Breast epithelium (tissue), 4 donors: ENCODE data around the gene RGS14. TPM values are rescaled to one million over a fixed set of nuclear protein-coding genes. Genes with fewer than 3 reads are reported as not detected.

Experiments
- DNase-seq, 2 donors: peaks; one replicate each; pipeline ENCODE4 v3.0.0-alpha.2; 2019; ENCODE audit warnings: low spot score in 2 of 2
- H3K27ac ChIP-seq, 2 donors: fragments of 200-600 bp; sonication (generic) in 1 of 2; one replicate each; pipeline ENCODE4 v1.5.1; 2016 to 2019; ENCODE audit warnings: mild to moderate bottlenecking in 1 of 2
- H3K27me3 ChIP-seq, 2 donors: fragments of 200-600 bp; sonication (generic) in 1 of 2; one replicate each; pipeline versions ENCODE4 v1.5.1 to v1.6.0; 2017 to 2019; ENCODE audit warnings: control low read depth in 1 of 2, mild to moderate bottlenecking in 1 of 2
- H3K36me3 ChIP-seq: fragments of 200-600 bp; one replicate; pipeline ENCODE4 v1.5.1; 2019
- H3K4me1 ChIP-seq, 2 donors: fragments of 200-600 bp; sonication (generic); one replicate each; pipeline ENCODE4 v1.5.1; 2016 to 2019; ENCODE audit warnings: control low read depth in 1 of 2
- H3K4me3 ChIP-seq, 3 donors: fragments of 200-600 bp; sonication (generic); 1 replicate in 2 of 3; 2 replicates in 1 of 3; pipeline ENCODE4 v1.5.1; 2016 to 2019; ENCODE audit warnings: mild to moderate bottlenecking in 3 of 3, moderate library complexity in 2 of 3
- H3K9me3 ChIP-seq, 2 donors: fragments of 200-600 bp; sonication (generic) in 1 of 2; one replicate each; pipeline ENCODE4 v1.5.1; 2016 to 2019; ENCODE audit warnings: control low read depth in 1 of 2
- POLR2A ChIP-seq: fragments of 450-650 bp; IDR thresholded peaks from one replicate; pipeline ENCODE4 v1.6.1; 2016; ENCODE audit warnings: antibody characterized with exemption, mild to moderate bottlenecking, moderate library complexity
- POLR2AphosphoS5 ChIP-seq, 3 donors: sonication (generic); formaldehyde crosslinking; IDR thresholded peaks; one replicate each; pipeline ENCODE4 v1.6.1; 2017; ENCODE audit warnings: antibody characterized with exemption in 3 of 3
- intact Hi-C: fragments of 100-400 bp; cut with DNase I; formaldehyde crosslinking; loops from one replicate; pipeline ENCODE4 v1.15.1; 2023; ENCODE audit warnings: low total_unique reads
- total RNA-seq, 3 donors: library from RNA; depleted of rRNA; stranded (reverse); fragments of >200 nt; gene quantifications; one replicate each; pipeline ENCODE4 v1.1.0, GENCODE V29; 2016
- TF ChIP-seq, protein P1 (sequence below), 3 donors: fragments of 450-650 bp; IDR thresholded peaks; one replicate each; pipeline ENCODE4 v1.5.1; 2016 to 2017; ENCODE audit warnings: antibody characterized with exemption in 3 of 3, mild to moderate bottlenecking in 3 of 3, moderate library complexity in 3 of 3

The RGS14 gene
- total RNA-seq, 3 donors from 2014 or later = 9.0 to 16.4 (median 11.3) TPM

DNA sequence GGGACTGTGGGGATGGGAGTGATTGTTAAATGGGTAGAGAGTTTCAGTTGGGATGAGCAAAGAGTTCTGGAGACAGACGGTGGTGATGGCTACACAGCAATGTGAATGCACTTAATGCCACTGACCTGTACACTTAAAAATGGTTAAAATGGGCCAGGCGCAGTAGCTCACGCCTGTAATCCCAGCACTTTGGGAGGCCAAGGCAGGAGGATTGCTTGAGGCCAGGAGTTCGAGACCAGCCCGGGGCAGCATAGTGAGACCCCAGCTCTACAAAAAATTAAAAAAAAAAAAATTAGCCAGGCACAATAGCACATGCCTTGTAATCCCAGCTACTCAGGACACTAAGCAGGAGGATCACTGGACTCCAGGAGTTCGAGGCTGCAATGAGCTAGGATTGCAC lies 13.9 kb upstream of the RGS14 start:
- H3K27ac ChIP-seq = no peak overlapping the region
- no peak overlapping the region for H3K4me3 ChIP-seq
- TF ChIP-seq POLR2AphosphoS5 (IDR thresholded peaks at IDR 0.05) (no peak), POLR2A (no peak)
- TF ChIP-seq, protein P1, sequence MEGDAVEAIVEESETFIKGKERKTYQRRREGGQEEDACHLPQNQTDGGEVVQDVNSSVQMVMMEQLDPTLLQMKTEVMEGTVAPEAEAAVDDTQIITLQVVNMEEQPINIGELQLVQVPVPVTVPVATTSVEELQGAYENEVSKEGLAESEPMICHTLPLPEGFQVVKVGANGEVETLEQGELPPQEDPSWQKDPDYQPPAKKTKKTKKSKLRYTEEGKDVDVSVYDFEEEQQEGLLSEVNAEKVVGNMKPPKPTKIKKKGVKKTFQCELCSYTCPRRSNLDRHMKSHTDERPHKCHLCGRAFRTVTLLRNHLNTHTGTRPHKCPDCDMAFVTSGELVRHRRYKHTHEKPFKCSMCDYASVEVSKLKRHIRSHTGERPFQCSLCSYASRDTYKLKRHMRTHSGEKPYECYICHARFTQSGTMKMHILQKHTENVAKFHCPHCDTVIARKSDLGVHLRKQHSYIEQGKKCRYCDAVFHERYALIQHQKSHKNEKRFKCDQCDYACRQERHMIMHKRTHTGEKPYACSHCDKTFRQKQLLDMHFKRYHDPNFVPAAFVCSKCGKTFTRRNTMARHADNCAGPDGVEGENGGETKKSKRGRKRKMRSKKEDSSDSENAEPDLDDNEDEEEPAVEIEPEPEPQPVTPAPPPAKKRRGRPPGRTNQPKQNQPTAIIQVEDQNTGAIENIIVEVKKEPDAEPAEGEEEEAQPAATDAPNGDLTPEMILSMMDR (IDR thresholded peaks at IDR 0.05) = no peak
- no peaks in the 10 kb centered on the region for H3K36me3 ChIP-seq
- peaks cover 0 to under 1% of the 10 kb centered on the region in 2 donors for H3K4me1 ChIP-seq
- H3K27me3 ChIP-seq = no peaks in the 10 kb centered on the region
- intact Hi-C loops = no loop called here
- no peaks in the 10 kb centered on the region for H3K9me3 ChIP-seq
- no peak for DNase-seq

DNA sequence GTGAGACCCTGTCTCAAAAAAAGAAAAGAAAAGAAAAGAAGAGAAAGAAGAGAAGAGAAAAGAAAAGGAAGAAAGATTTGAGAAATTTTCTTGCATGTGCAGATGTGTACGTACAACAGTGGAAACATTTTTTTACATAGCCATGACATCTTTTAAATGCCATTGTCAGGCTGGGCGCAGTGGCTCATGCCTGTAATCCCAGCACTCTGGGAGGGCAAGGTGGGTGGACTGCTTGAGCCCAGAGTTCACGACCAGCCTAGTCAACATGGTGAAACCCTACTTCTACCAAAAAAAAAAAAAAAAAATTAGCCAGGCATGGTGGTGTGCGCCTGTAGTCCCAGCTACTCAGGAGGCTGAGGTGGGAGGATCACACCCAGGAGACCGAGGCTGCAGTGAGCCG lies 12.8 kb upstream of the RGS14 start:
- intact Hi-C loops = no loop called here
- peaks cover 2% of the 10 kb centered on the region for H3K36me3 ChIP-seq
- H3K4me1 ChIP-seq = peaks cover 0 to 9% of the 10 kb centered on the region in 2 donors
- no peak overlapping the region for H3K27ac ChIP-seq
- no peaks in the 10 kb centered on the region for H3K27me3 ChIP-seq
- no peak overlapping the region for H3K4me3 ChIP-seq
- DNase-seq = no peak
- TF ChIP-seq POLR2A = no peak
- TF ChIP-seq, protein P1 (IDR thresholded peaks at IDR 0.05) = no peak
- TF ChIP-seq POLR2AphosphoS5 (IDR thresholded peaks at IDR 0.05) = no peak
- no peaks in the 10 kb centered on the region for H3K9me3 ChIP-seq

DNA sequence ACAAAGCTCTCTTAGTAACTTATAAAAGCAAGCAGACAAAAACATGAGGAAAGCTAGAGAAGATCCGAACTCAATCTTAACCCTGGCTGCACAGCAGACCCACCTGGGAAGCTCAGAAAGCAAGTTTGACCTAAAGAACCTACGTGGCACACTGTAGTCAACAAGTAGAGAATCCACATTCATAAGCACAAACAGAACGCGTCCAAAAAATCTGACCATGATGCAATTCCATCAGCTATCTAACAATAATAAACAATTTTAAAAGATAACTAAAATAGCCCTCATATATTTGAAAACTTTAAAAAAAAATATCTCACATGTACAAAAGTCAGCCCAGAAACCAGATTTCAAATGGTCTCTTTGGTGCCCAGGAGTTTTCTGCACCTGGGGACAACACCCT lies 10.9 kb upstream of the RGS14 start:
- peaks cover 2% of the 10 kb centered on the region for H3K36me3 ChIP-seq

DNA sequence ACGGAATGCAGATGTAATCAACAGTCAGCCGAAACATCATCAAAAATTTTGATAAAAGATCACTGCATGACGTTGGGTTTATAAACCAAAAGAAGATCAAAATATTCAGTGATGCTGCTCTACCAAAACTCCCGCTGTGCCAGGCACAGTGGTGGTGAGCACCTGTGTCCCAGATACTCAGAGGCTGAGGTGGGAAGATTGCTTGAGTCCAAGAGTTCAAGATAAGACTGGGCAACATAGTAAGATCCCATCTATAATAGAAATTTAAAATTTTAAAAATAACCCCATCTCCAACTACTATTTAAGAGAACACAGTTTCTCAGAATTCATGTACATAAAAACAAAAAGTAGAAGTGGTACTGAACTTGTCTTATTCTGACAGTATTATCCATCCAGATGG lies 10.0 kb upstream of the RGS14 start:
- H3K9me3 ChIP-seq = no peaks in the 10 kb centered on the region
- no peak for DNase-seq
- H3K4me3 ChIP-seq = no peak overlapping the region
- H3K27ac ChIP-seq = no peak overlapping the region
- H3K27me3 ChIP-seq = no peaks in the 10 kb centered on the region
- TF ChIP-seq, protein P1 (IDR thresholded peaks at IDR 0.05) = no peak
- TF ChIP-seq POLR2A (no peak), POLR2AphosphoS5 (IDR thresholded peaks at IDR 0.05) (no peak)
- intact Hi-C loops = no loop called here
- peaks cover 4 to 19% of the 10 kb centered on the region in 2 donors for H3K4me1 ChIP-seq
- H3K36me3 ChIP-seq = peaks cover 2% of the 10 kb centered on the region

More for the DNA sequence above, 10.9 kb upstream of the RGS14 start:
- Histone ChIP-seq H3K27ac (no peak overlapping the region), H3K4me1 (peaks cover 4 to 19% of the 10 kb centered on the region in 2 donors), H3K27me3 (no peaks in the 10 kb centered on the region), H3K9me3 (no peaks in the 10 kb centered on the region), H3K4me3 (no peak overlapping the region)
- TF ChIP-seq, protein P1 (IDR thresholded peaks at IDR 0.05) = no peak
- TF ChIP-seq POLR2AphosphoS5 (IDR thresholded peaks at IDR 0.05) = no peak
- TF ChIP-seq POLR2A = no peak
- intact Hi-C loops = no loop called here
- DNase-seq = no peak

DNA sequence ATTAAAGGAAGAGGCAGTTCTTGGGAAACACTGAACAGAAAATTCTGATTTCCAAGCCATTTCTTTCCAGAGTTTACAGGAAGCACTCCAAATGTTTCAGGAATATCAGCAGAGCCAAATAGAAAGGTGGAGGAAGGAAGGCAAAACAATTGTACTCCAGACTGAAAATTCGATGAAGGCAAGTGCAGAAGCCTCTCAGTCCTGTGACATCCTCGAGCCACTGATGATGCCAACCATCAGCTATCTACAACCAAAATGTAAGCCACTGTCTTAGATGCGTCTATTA lies 8.4 kb upstream of the RGS14 start:
- no peak overlapping the region for H3K27ac ChIP-seq
- H3K4me3 ChIP-seq = no peak overlapping the region
- intact Hi-C loops = no loop called here
- H3K36me3 ChIP-seq = peaks cover 2% of the 10 kb centered on the region
- no peak for DNase-seq
- no peaks in the 10 kb centered on the region for H3K9me3 ChIP-seq
- TF ChIP-seq POLR2A = no peak
- TF ChIP-seq, protein P1 (IDR thresholded peaks at IDR 0.05) = no peak
- TF ChIP-seq POLR2AphosphoS5 (IDR thresholded peaks at IDR 0.05) = no peak
- H3K4me1 ChIP-seq = peaks cover 4 to 19% of the 10 kb centered on the region in 2 donors
- H3K27me3 ChIP-seq = no peaks in the 10 kb centered on the region
